Measurements from ENCODE around the gene FLNB. TPM values are rescaled to one million over a fixed set of nuclear protein-coding genes. Genes with fewer than 3 reads are reported as not detected.
A peak's percentile ranks its signal among the peaks of the same experiment; 100 is the strongest.

FLNB gene
- total RNA-seq, 1 experiment from 2014 or later: 83.4 TPM

- no peak overlapping the region for H4K91ac ChIP-seq (ENCODE audit: insufficient read length, low read depth, low read length)
- no peaks in the 10 kb centered on the region for H3K27me3 ChIP-seq (ENCODE audit: insufficient read depth, low read length)
- TF ChIP-seq CTCF (conservative IDR thresholded peaks at IDR 0.05): no peak
- no peak overlapping the region for H3K9ac ChIP-seq (ENCODE audit: extremely low read depth, insufficient read length, low read length)
- H2AFZ ChIP-seq (ENCODE audit: low read length): no peak overlapping the region
- no peak overlapping the region for H4K8ac ChIP-seq (replicated peaks; ENCODE audit: insufficient read length, low read depth, low read length)
- H3K4me2 ChIP-seq (ENCODE audit: insufficient read depth, insufficient read length, low read length): no peak overlapping the region
- H2BK15ac ChIP-seq (ENCODE audit: low read depth, low read length): no peak overlapping the region
- no peak overlapping the region for H4K5ac ChIP-seq (ENCODE audit: insufficient read length, low read depth, low read length)
- H3K23me2 ChIP-seq (ENCODE audit: insufficient read length, low read depth, low read length, poor library complexity, severe bottlenecking): no peaks in the 10 kb centered on the region
- no peak overlapping the region for H3K4me3 Mint-ChIP-seq
- no peak overlapping the region for H2BK120ac ChIP-seq (ENCODE audit: low read depth, low read length, poor library complexity, severe bottlenecking)
- H3K14ac ChIP-seq (ENCODE audit: insufficient read depth, low read length): no peak overlapping the region
- peaks cover 38% of the 10 kb centered on the region; the same call in 1 of the 2 replicates for H3K4me1 ChIP-seq (ENCODE audit: insufficient read depth, low read length)
- peaks cover 8% of the 10 kb centered on the region for H3K79me1 ChIP-seq (ENCODE audit: insufficient read depth, low read depth, low read length, poor library complexity, severe bottlenecking)
- H3K36me3 Mint-ChIP-seq (ENCODE audit: insufficient read depth in 1 of 3, low read depth in 3 of 3): peaks cover 0 to 2% (median 0%) of the 10 kb centered on the region in 3 experiments; a peak in 2 of 7 replicates
- no peak overlapping the region for H2BK12ac ChIP-seq (ENCODE audit: insufficient read length, low read depth, low read length)
- H4K20me1 ChIP-seq (ENCODE audit: control insufficient read depth, insufficient read depth, insufficient read length): no peaks in the 10 kb centered on the region
- H3K27ac ChIP-seq (ENCODE audit: insufficient read length, low read depth, low read length): no peak overlapping the region
- H3K56ac ChIP-seq (ENCODE audit: insufficient read length, low read depth, low read length): no peak overlapping the region
- no peak overlapping the region for H3K23ac ChIP-seq (ENCODE audit: insufficient read length, low read depth, low read length)
- WGBS (ENCODE audit: extremely low coverage, insufficient read length, low lambda C conversion rate): no CpG with 5 or more reads among the region's 3 CpGs
- H3K4ac ChIP-seq (ENCODE audit: low read depth, low read length): no peak overlapping the region
- H3K9me3 ChIP-seq (ENCODE audit: control insufficient read depth, low read depth, low read length): no peaks in the 10 kb centered on the region
- peaks cover 70 to 76% of the 10 kb centered on the region in 2 experiments for H3K4me1 Mint-ChIP-seq
- H2BK20ac ChIP-seq (ENCODE audit: low read depth, low read length, poor library complexity, severe bottlenecking): no peak overlapping the region
- peaks cover 25% of the 10 kb centered on the region; the same call in 1 of the 2 replicates for H3K79me2 ChIP-seq (ENCODE audit: insufficient read depth, low read length)
- H3K27me3 Mint-ChIP-seq (ENCODE audit: low read depth): no peaks in the 10 kb centered on the region; the same call in 1 of the 2 replicates
- no peak overlapping the region for H3K18ac ChIP-seq (ENCODE audit: insufficient read length, low read depth, low read length)
- no peak for DNase-seq
- no peak overlapping the region for H3T11ph ChIP-seq (ENCODE audit: low read length)
- no peak overlapping the region for H2AK5ac ChIP-seq (ENCODE audit: insufficient read length, low read length)
- H3K9me3 Mint-ChIP-seq: no peaks in the 10 kb centered on the region; a peak in 1 of 5 replicates
- H2BK5ac ChIP-seq (ENCODE audit: insufficient read length, low read length): no peak overlapping the region
- peak overlapping the region in 2 of 3 experiments; percentile 68 to 97; a peak in 3 of 7 replicates for H3K27ac Mint-ChIP-seq
Measured at GRCh38 chr3:58022490-58022889, 14.3 kb downstream of the FLNB start.

Data from H9 (cell line).